HG02885 (cell line): ENCODE measurements around the gene TEC.

Source experiments
- ATAC-seq: cut with Tn5 transposase; IDR thresholded peaks from one replicate; pipeline ENCODE4 v1.9.1; 2021; ENCODE audit warnings: mild to moderate bottlenecking; ENCODE audit not compliant: unreplicated experiment, poor library complexity

The TEC gene

GRCh38 chr4:48130100-48130499 is 139.5 kb downstream of the TEC start:
- ATAC-seq, result no peak

GRCh38 chr4:48129307-48130014 is 140.2 kb downstream of the TEC start:
- ATAC-seq, result no peak

GRCh38 chr4:48127682-48128404 is 141.8 kb downstream of the TEC start:
- ATAC-seq, result peak; percentile 83

GRCh38 chr4:48127231-48127630 is 142.4 kb downstream of the TEC start:
- no peak for ATAC-seq

- no peak for ATAC-seq
These were observed 143.0 kb downstream of the TEC start for GRCh38 chr4:48126621-48127020.

- no peak for ATAC-seq
These were observed 144.8 kb downstream of the TEC start for GRCh38 chr4:48124870-48125269.

- no peak for ATAC-seq
These were observed 146.9 kb downstream of the TEC start for GRCh38 chr4:48122756-48123155.

GRCh38 chr4:48121180-48121579 is 148.5 kb downstream of the TEC start:
- ATAC-seq, result no peak

- no peak for ATAC-seq
These were observed 149.5 kb downstream of the TEC start for GRCh38 chr4:48120132-48120531.

GRCh38 chr4:48119646-48120045 is 150.0 kb downstream of the TEC start:
- no peak for ATAC-seq

GRCh38 chr4:48118081-48118480 is 151.6 kb downstream of the TEC start:
- no peak for ATAC-seq

- ATAC-seq, result no peak
These were observed 153.1 kb downstream of the TEC start for GRCh38 chr4:48116582-48116981.

- ATAC-seq, result no peak
These were observed 155.2 kb downstream of the TEC start for GRCh38 chr4:48114412-48114811.

- ATAC-seq, result no peak
These were observed 157.5 kb downstream of the TEC start for GRCh38 chr4:48112017-48112667.

- ATAC-seq, result no peak
These were observed 159.1 kb downstream of the TEC start for GRCh38 chr4:48110452-48110978.

GRCh38 chr4:48109413-48110263 is 160.0 kb downstream of the TEC start:
- peak; percentile 92 for ATAC-seq

GRCh38 chr4:48108309-48109073 is 161.1 kb downstream of the TEC start:
- no peak for ATAC-seq

- no peak for ATAC-seq
These were observed 164.4 kb downstream of the TEC start for GRCh38 chr4:48105230-48105629.

- ATAC-seq, result no peak
These were observed 166.0 kb downstream of the TEC start for GRCh38 chr4:48103483-48104139.
